ENCODE data around the gene MYH3.
A peak's percentile ranks its signal among the peaks of the same experiment; 100 is the strongest.

Gene MYH3

GRCh38 chr17:10649602-10650001 lies 7.5 kb downstream of the MYH3 start:
- no peak for DNase-seq (ENCODE audit: low read depth, low spot score)

GRCh38 chr17:10648956-10649355 lies 8.2 kb downstream of the MYH3 start:
- DNase-seq (ENCODE audit: low read depth, low spot score): no peak

- no peak for DNase-seq (ENCODE audit: low read depth, low spot score)
These were observed 8.7 kb downstream of the MYH3 start for GRCh38 chr17:10648381-10648780.

- DNase-seq (ENCODE audit: low read depth, low spot score): peak; percentile 31
These were observed 10.6 kb downstream of the MYH3 start for GRCh38 chr17:10646392-10646990.

GRCh38 chr17:10640475-10640874 lies 16.6 kb downstream of the MYH3 start:
- DNase-seq (ENCODE audit: low read depth, low spot score): no peak

GRCh38 chr17:10638151-10638550 lies 19.0 kb downstream of the MYH3 start:
- no peak for DNase-seq (ENCODE audit: low read depth, low spot score)

- no peak for DNase-seq (ENCODE audit: low read depth, low spot score)
These were observed 21.8 kb downstream of the MYH3 start for GRCh38 chr17:10635290-10635689.

GRCh38 chr17:10633738-10634379 lies 23.2 kb downstream of the MYH3 start:
- DNase-seq (ENCODE audit: low read depth, low spot score): no peak

GRCh38 chr17:10631701-10632100 lies 25.4 kb downstream of the MYH3 start:
- DNase-seq (ENCODE audit: low read depth, low spot score): no peak

GRCh38 chr17:10631048-10631700 lies 25.9 kb downstream of the MYH3 start:
- DNase-seq (ENCODE audit: low read depth, low spot score): no peak

- DNase-seq (ENCODE audit: low read depth, low spot score): no peak
These were observed 27.4 kb downstream of the MYH3 start for GRCh38 chr17:10629706-10630105.

GRCh38 chr17:10628756-10629155 lies 28.4 kb downstream of the MYH3 start:
- no peak for DNase-seq (ENCODE audit: low read depth, low spot score)

- DNase-seq (ENCODE audit: low read depth, low spot score): no peak
These were observed 30.7 kb downstream of the MYH3 start for GRCh38 chr17:10626390-10626789.

- DNase-seq (ENCODE audit: low read depth, low spot score): no peak
These were observed 32.1 kb downstream of the MYH3 start for GRCh38 chr17:10624969-10625368.

GRCh38 chr17:10623737-10624338 lies 33.3 kb downstream of the MYH3 start:
- DNase-seq (ENCODE audit: low read depth, low spot score): no peak

- no peak for DNase-seq (ENCODE audit: low read depth, low spot score)
These were observed 34.3 kb downstream of the MYH3 start for GRCh38 chr17:10622617-10623485.

- no peak for DNase-seq (ENCODE audit: low read depth, low spot score)
These were observed 35.7 kb downstream of the MYH3 start for GRCh38 chr17:10621397-10621796.

GRCh38 chr17:10620823-10621222 lies 36.3 kb downstream of the MYH3 start:
- DNase-seq (ENCODE audit: low read depth, low spot score): no peak

- DNase-seq (ENCODE audit: low read depth, low spot score): peak; percentile 35
These were observed 38.9 kb downstream of the MYH3 start for GRCh38 chr17:10618202-10618635.

GRCh38 chr17:10617120-10617505 lies 40.0 kb downstream of the MYH3 start:
- DNase-seq (ENCODE audit: low read depth, low spot score): no peak

- DNase-seq (ENCODE audit: low read depth, low spot score): peak; percentile 43
These were observed 40.5 kb downstream of the MYH3 start for GRCh38 chr17:10616502-10617119.
